Astrocyte (in vitro differentiated cells and primary cell): ENCODE data around the gene MT1E.

Experiments used
- CTCF ChIP-seq: IDR thresholded peaks from 2 replicates; pipeline ENCODE4 v1.5.1; 2011; ENCODE audit warnings: low read depth, mild to moderate bottlenecking, inconsistent platforms, low read length, moderate library complexity; ENCODE audit not compliant: insufficient read depth
- EZH2 ChIP-seq: IDR thresholded peaks from 2 replicates; pipeline ENCODE4 v1.6.1; 2012; ENCODE audit warnings: mild to moderate bottlenecking, low read length, inconsistent platforms; ENCODE audit not compliant: insufficient read depth

GRCh38 chr16:56616608-56617211 lies 8.9 kb upstream of the MT1E start:
- TF ChIP-seq CTCF, result no peak
- TF ChIP-seq EZH2, result no peak
